Left lobe of liver (tissue), 2 donors: Measurements from ENCODE around the gene OPRD1. TPM values are rescaled to one million over a fixed set of nuclear protein-coding genes. Genes with fewer than 3 reads are reported as not detected.
"Not testable (repeated sequence)": the region's sequence is repeated elsewhere in the genome, so short reads cannot be mapped to it uniquely, and the experiment has no call there.

Experiments
- ATAC-seq: fragments of 200-7000 bp; cut with Tn5 transposase; one replicate; pipeline ENCODE4 v1.9.1; 2020; ENCODE audit warnings: mild to moderate bottlenecking, moderate library complexity
- DNase-seq: peaks from one replicate; pipeline ENCODE4 v3.0.0-alpha.2; 2020; ENCODE audit warnings: low spot score
- total RNA-seq: library from RNA; stranded (reverse); gene quantifications from one replicate; pipeline ENCODE4 v1.2.1, GENCODE V29; 2021
- donor health status: DM: no; HTN: no; CAD: no; lungs with moderate emphysema.
- donor health status: DM: no; HTN: yes; CAD: no.

OPRD1 gene
- total RNA-seq, 1 donor from 2014 or later = not detected

DNA sequence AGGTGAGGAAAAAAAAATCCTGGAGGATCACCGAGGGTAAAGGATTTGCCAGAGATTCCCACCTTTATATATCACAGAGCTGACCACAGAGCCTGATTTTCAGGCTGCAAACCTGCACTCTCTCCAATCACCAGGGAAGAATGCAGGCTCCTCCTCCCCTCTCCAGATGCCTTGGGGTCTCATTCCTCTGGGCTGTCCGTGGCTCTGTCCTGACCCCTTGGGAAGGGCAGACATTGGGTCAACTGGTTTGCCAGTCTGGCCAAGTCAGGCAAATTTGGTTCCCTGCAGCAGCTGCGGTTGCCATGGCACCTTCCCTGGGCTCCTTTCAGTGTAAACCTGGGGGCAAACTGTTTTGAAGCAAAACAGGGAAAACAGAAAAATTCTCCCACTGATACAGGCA, 11.6 kb upstream of the OPRD1 start:
- ATAC-seq (no peak), DNase-seq (no peak)

DNA sequence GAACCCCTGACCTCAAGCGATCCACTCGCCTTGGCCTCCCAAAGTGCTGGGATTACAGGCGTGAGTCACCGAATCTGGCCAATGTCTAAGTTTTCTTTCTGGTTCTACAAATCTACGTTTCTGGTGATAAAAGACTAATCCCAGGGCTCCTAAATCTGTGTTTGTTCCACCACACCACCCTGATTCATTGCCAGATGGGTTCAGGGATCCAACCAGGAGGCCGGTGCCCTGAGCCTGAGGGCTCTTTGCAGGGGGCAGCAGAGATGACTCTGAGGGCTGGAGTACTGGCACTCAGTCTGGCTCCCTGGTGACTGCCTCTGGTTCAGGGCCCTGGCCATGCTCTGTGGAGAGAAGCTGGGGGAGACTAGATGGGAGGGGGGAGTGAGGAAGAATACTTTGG, 10.5 kb upstream of the OPRD1 start:
- DNase-seq (no peak), ATAC-seq (no peak)

DNA sequence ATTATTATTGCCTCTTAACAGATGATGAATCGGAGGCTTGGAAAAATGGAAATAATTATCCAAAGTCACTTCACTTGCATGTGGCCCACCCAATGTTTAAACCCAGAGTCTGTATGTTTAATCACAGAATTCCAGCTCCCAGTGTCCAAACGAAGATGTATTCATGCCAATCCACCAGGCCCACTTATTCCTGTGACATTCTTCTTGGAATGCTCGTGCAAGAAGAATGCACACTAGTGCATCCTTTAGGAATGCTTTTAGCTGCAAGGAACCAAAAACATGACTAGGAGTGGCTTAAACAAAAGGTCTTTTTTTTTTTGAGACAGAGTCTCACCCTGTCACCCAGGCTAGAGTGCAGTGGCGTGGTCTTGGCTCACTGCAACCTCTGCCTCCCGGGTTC, 8.9 kb upstream of the OPRD1 start:
- ATAC-seq (no peak), DNase-seq (no peak)

DNA sequence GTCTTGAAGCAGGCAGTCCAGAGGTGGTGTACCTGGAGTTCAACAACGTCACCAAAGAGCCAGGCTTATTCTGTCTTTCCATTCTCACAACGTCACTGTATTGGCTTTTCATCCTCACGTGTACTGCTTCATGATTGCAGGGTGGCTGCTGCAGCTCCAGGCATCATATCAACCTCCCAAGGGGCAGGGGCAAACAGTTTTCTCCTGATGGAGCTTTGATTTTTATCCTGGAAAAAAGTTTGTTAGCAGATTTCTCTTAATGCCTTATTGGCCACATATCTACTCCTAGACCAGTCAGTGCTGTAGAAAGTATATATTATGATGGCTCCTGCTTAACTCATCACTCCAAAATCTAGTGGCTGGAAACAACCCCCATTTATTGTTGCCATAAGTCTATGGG, 8.3 kb upstream of the OPRD1 start:
- no peak for ATAC-seq

DNA sequence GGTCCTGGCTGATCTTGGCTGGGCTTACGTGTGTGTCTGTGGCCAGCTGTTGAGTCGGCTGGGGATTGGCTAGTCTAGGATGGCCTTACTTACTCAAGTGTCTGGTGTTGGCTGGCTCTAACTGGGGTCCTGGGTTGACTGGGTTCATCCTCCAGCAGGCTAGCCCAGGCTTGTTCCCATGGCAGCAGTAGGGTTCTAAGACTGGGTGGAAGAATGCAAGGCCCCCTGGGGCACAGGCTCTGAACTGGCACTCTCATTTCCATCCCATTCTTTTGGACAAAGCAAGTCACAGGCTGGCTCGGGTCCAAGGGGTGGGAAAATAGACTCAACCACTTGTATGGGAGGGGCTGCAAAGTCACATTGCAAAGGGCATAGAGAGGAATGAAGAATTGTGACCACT, 7.9 kb upstream of the OPRD1 start:
- ATAC-seq = no peak
- no peak for DNase-seq

More for the DNA sequence above, 8.3 kb upstream of the OPRD1 start:
- DNase-seq = no peak

DNA sequence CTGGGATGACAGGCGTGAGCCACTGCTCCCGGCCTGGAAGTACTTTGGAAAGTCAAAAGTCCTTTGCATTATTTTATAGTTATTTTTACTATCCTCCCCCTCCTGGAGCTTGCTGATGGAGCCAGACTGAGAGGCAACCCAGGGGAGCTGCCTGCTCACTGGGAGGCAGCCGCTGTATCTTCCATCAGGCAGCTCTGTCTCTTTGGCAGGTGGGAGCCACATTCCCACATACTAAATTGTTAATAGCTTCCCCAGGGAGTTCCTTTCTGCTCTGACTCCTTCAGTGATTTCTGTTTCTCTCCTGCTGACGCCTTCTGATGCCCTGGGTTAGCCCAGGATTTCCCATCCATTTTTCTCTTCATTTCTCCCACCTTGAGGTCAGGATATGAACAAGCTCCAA, 4.9 kb upstream of the OPRD1 start:
- ATAC-seq = no peak
- DNase-seq = no peak

DNA sequence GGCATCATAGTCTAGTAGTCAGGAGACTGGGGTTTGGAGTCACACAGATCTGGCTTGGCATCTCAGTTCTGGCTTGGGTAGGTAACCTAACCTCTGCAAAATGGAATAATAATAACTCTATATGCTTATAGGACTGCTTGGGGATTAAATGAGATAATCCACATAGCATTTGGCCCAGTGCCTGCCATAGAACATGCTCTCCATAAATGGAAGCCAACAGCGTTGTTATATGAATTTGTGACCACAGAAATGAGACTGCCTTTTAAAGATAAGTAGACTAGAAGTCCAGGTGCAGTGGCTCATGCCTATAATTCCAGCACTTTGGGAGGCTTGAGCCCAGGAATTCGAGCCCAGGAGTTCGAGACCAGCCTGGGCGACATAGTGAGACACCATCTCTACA, 4.0 kb upstream of the OPRD1 start:
- ATAC-seq (no peak), DNase-seq (no peak)

DNA sequence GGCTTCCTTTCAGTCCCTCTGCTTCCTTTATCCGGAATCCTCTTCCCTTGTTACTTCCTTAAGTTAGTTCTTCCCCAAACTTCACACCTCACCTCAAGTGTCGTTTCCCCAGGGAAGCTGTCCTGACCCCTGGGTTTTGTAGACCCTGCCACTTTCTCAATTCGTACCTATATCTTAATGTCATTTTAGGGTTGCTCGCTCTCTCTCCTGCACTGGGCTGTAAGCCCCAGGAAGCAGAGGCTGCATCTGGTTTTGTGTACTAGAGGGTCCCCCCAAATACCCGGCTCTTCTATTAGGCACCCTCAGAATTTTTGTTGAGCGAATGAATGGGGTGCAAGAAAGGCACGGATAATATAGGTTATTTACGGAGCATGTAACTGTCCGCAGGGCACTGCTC, 603 bp upstream of the OPRD1 start:
- DNase-seq = no peak
- ATAC-seq = no peak

DNA sequence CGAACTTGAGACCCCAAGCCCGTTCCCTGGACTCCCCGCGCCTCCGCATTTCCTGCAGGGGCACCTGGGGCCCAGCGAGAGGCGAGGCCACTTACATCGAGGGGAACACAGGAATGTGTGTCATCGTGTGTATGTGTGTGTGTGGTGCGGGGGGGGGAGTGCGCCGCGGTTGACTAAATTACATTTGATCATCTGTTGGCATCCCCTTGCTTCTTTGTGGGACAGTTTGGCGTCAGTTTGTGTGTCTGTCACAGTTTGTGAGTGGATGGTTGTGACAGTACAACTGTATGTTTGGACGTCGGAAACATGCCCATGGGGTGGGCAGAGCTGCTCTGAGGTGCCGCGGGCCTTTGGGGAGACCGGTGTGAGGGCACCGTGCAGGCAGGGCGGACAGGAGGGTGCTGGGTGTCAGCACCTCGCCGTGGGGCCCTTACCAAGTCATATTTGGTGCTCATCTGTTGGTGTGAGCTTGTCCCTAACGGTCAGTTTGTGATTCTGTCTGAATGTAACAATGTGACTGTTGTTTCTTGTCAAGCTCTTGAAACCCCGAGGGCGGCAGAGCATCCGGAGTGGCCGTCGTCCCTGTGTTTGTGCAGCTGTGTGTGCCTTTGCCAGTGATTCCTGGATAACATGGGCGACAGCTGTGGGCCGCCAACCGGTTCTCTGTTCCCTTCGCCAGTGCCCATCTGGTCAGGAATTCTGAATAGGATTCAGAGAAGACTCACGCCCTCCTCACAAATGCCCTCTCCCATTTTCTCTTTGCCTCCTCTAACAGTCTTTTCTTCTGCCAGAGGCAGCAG, 899 bp downstream of the OPRD1 start:
- DNase-seq = no peak
- ATAC-seq = no peak

DNA sequence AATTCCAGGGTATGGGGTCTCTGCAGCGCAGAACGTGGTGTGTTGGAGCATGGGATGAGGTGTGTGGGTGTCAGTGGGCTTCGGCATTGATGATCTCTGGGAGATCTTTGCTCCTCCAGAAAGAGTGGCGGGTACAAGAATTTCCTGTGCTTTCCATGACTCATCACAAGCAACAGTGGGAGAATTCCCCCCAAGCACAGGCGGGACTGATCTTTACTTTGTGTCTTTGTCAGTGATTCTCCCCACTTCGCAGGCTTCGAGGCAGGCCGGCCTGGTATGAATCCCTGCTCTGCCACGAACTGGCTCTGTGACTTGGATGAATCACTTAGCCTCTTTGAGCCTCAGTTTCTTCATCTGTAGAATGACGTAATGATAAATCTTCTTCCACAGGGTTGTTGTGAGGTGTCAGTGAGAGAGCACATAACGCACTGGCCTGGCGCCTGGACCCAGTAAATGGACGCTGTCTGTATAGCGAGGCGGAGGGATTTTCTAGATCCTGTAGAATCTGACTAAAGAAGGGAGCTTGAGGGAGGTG, 2.0 kb downstream of the OPRD1 start:
- ATAC-seq (no peak), DNase-seq (no peak)

DNA sequence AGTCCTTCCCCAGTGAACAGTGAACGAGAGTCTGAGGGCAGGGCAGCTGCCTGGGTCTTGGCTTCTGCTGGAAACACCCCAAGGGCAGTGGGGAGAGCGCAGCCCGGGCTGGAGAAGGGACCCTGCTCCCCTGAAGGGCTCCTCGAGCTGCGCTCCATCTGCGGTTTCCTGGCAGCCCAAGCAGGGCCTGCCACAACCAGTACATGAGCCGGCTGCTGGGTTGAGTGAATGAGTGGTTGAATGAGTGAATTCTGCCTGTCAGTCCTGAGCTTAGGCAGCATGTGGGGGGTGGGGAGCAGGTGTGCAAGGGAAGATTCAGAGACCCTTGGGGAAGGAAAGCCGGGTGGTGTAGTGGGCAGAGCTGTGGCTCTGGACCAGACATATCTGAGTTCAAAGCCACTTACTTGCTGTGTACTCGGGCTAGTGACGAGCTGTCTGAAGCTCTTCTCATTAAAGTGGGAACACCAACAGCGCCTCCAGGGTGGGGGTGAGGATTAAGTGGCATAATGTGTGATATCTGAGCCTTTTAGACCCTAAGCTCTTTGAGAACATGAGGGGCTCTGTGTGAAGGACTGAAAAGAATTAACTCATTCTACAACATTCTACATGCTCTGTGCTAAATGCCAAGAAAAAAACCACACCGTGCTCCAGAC, 3.7 kb downstream of the OPRD1 start:
- ATAC-seq (no peak), DNase-seq (no peak)

DNA sequence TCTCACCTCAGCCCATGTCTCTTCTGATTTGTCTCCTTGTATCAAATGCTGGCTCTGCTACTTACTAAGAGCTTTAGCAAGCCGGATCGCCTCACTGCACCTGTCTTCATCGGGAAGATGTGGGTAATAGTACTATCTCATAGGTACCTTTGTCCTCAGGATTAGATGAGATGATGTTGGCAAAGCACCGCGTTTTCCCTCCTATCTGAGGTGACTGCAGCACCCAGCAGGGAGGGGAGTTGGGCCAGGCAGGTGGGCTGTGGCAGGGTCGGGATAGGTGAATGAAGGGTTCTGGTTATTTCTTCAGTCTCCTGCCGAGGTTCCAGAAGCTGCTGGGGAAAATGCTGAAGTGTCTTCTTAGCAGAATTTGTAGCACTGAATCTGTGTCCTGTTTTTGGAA, 5.2 kb downstream of the OPRD1 start:
- ATAC-seq (no peak), DNase-seq (no peak)

DNA sequence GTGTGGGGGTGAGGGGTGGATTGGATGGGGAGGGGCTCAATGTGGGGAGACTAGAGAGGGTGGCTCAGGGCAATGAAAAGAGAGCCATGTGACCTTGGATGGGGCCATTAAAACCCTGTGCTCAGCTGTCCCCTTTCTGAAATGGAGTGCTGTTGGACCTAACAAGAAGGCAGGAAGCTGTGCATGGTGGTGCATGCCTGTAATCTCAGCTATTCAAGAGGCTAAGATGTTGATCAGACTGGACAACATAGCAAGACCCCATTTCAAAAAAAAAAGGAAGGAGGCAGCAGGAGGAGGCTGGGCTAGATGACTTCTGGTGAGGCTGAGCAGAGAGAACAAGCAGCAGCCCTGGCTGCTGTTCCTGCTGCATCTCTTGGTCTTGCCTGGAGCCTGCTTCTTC, 7.0 kb downstream of the OPRD1 start:
- no peak for ATAC-seq
- DNase-seq = no peak

DNA sequence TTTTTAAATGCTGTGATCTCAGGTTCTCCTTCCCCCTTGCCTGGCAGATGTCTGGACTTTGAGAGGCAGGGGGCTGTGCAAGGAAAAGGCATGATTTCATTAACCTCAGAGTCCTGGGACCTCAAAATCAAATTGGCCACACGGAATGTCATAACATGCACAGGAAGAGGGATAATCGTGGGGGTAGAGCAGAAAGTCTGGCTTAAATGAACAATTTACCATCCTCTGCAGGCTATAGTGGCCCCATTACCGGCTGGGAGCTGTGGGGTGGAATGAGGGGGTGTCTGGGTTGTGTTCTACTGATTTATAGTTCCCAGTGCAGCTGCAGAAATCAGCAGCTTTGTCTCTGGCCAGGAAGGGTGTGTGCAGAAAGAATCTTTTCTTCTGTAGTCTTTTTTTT, 10.8 kb downstream of the OPRD1 start:
- ATAC-seq (no peak), DNase-seq (no peak)

DNA sequence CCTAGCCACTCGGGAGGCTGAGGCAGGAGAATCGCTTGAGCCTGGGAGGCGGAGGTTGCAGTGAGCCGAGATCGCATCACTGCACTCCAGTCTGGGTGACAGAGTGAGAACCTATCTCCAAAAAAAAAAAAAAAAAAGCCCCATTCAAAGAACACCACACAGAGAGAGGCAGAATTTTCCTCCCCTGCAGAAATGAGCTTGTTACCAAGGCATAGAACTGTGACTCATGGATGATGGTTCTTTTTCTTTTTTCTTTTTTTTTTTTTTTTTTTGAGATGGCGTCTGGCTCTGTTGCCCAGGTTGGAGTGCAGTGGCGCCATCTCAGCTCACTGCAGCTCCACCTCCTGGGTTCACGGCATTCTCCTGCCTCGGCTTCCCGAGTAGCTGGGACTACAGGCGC, 12.1 kb downstream of the OPRD1 start:
- not testable (repeated sequence) for ATAC-seq, DNase-seq

DNA sequence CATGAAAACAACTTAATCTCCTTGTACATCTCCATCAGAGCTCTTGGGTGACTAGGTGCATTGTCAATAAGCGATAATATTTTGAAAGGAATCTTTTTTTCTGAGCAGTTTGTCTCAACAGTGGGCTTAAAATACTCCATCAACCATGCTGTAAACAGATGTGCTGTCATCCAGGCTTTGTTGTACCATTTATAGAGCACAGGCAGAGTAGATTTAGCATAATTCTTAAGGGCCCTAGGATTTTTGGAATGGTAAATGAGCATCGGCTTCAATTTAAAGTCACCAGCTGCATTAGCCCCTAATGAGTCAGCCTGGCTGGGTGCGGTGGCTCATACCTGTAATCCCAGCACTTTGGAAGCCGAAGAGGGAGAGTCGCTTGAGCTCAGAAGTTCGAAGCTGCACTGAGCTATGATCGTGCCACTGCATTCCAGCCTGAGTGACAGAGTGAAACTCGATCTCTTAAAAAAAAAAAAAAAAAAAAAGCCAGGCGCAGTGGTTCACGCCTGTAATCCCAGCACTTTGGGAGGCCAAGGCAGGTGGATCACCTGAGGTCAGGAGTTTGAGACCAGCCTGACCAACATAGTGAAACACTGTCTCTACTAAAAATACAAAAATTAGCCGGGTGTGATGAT, 16.4 kb downstream of the OPRD1 start:
- DNase-seq = not testable (repeated sequence)

DNA sequence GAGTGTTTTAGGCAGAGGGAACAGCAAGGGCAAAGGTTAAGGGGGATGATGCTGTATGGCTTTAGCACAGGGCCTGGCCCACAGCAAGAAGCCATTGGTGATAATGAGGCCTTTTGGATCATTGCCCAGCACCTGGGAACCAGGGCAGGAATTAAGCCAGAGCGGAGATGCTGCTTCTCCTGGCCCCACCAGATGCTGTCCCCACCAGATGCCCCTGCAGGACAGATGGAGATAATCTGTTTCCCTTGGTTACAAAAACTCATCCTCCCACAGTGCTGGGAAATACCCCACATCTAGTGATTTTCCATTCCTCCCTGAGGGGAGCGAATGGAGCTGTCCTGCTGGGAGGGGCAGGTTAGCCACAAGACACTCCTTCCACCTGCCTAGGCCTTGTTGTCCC, 18.8 kb downstream of the OPRD1 start:
- DNase-seq = no peak
- ATAC-seq = no peak

More for the DNA sequence above, 16.4 kb downstream of the OPRD1 start:
- ATAC-seq = not testable (repeated sequence)

DNA sequence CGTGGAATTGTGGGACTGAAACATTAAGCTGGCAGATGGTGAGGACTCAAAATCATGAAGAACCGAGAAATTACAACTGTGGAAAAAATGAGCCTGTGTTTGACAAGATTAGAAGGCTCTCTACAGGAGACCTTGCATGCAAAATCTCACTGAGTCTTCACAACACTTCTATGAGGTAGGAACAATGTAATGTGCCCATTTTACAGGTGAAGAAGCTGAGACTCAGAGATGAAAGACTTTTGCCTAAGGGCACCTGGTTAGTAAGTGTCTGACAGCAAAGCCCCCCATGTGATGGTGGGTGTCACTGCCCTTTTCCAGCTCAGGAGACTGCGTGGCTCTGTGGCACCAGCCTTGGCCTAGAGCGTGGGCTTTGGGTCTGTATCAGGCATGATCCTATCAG, 21.0 kb downstream of the OPRD1 start:
- DNase-seq = no peak
- ATAC-seq = no peak

DNA sequence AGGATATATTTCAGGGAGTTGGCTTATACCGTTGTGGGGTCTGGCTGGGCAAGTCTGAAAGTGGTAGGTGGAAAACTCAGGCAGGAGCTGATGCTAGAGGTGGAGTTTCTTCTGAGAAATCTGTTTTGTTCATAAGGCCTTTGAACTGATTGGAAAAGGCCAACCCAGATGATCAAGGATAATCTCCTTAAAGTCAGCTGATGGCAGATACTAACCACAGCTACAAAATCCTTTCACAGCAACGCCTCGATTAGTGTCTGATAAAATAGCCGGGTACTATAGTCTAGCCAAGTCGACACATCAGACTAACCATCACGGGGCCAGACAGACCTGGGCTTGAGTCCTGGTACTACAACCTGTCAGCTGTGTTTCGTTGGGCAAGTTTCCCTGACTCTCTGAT, 21.4 kb downstream of the OPRD1 start:
- no peak for ATAC-seq
- DNase-seq = no peak

DNA sequence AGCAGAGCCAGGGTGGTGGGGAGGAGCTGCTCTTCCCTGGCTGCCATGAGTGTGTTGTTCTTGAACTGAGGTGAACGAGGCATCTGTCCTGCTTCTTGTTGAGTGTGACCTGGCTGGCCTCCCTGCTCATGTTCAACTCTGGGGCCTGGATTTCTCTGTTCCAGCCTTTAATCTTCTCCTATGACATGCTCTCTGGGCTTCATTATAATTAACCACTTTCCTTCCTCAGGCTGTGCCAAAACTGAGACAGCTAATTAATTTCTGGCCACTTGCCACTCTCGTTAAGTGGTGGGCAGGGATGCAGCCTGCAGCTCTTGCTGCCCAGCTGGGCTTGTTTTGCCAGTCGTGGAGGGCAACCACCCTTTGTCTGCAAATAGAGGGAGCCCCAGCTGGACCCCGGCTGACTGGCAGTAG, 23.3 kb downstream of the OPRD1 start:
- ATAC-seq (no peak), DNase-seq (no peak)

DNA sequence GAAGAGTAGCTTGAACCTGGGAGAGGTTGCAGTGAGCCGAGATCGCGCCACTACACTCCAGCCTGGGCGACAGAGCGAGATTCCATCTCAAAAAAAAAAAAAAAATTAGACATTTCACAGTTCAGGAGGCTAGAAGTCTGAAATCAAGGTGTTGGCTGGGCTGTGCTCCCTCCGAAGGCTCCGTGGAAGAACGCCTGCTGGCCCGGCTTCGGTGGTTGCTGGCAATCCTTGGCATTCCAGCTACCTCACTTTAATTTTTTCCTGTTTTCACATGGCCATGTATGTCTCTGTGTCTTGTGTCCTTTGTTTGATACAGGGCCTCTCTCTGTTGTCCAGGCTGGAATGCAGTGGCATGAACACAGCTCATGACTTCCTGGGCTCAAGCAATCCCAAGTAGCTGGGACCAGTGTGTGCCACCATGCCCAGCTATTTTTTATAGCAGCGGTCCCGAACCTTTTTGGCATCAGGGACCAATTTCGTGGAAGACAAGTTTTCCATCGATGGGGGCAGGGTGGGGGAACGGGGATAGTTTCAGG, 24.5 kb downstream of the OPRD1 start:
- no peak for DNase-seq
- no peak for ATAC-seq
